Adrenal gland (tissue), 5 donors: ENCODE results near the gene ITIH3.

Experiments
- POLR2A ChIP-seq, 2 donors: fragments of 450-650 bp; IDR thresholded peaks; one replicate each; pipeline ENCODE4 v1.6.1; 2017; ENCODE audit warnings: antibody characterized with exemption in 2 of 2, mild to moderate bottlenecking in 2 of 2, moderate library complexity in 1 of 2
- TF ChIP-seq, protein P1 (sequence below), 6 experiments: fragments of 450-650 bp in 4 of 6; fragments of 200-600 bp in 2 of 6; sonication (generic) in 1 of 6; IDR thresholded peaks; 1 replicate in 5 of 6; 2 replicates in 1 of 6; pipeline versions ENCODE4 v1.5.1 to v1.8.0; 2016 to 2021; ENCODE audit warnings: antibody characterized with exemption in 6 of 6, mild to moderate bottlenecking in 2 of 6, moderate library complexity in 1 of 6
- donor health status: DM: no; HTN: no; CAD: no.

DNA sequence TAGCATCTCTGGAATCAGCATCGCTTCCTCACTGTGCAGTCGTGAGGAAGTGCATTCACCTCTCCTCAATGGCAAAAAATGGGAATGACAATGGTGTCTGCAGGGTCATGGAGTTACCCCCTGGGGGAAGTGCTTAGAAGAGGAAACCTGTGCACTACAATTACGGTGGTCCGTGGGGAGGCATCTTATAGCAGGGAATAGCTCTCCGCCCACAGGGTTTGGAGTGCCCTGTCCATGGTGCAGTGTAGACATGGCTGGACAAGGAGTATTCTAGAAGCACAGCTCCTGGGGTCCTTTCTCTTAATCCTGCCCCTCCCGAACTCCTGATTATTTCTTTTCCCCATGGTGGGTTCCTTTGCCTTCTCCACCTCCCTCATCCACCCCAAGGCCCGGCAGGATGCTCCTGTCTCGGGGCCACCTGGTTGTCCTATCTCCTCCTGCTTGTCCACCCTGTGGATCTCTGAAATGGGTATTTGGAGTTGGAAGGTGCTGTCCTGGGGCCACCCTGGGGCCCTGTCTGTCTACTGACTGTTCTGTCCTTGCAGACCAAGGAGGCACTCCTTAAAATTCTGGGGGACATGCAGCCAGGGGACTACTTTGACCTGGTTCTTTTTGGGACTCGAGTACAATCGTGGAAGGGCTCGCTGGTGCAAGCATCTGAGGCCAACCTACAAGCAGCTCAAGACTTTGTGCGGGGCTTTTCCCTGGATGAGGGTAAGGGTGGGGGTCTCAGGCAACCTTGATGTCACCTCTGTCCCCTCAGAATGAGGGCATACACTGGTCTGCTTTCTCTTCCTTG, 12.0 kb upstream of the ITIH3 start:
- no peak for TF ChIP-seq POLR2A (IDR thresholded peaks at IDR 0.05)
- TF ChIP-seq, protein P1, sequence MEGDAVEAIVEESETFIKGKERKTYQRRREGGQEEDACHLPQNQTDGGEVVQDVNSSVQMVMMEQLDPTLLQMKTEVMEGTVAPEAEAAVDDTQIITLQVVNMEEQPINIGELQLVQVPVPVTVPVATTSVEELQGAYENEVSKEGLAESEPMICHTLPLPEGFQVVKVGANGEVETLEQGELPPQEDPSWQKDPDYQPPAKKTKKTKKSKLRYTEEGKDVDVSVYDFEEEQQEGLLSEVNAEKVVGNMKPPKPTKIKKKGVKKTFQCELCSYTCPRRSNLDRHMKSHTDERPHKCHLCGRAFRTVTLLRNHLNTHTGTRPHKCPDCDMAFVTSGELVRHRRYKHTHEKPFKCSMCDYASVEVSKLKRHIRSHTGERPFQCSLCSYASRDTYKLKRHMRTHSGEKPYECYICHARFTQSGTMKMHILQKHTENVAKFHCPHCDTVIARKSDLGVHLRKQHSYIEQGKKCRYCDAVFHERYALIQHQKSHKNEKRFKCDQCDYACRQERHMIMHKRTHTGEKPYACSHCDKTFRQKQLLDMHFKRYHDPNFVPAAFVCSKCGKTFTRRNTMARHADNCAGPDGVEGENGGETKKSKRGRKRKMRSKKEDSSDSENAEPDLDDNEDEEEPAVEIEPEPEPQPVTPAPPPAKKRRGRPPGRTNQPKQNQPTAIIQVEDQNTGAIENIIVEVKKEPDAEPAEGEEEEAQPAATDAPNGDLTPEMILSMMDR (IDR thresholded peaks at IDR 0.05) = no peak
